CD4-positive, alpha-beta T cell treated with Interleukin-17A for 4 hours (primary cell): ENCODE results near the gene RIMKLB.

Experiments
- DNase-seq: peaks from one replicate; pipeline ENCODE4 v3.0.0-alpha.2; 2020; ENCODE audit warnings: mixed read lengths

The RIMKLB gene

GRCh38 chr12:8697476-8698131 lies at the start of gene RIMKLB:
TSS of gene RIMKLB (plus strand) at chr12:8697991. CDS start at chr12:8713867, 15,876 bp downstream.
- DNase-seq: peak; percentile 87

GRCh38 chr12:8648576-8649205 lies 49.1 kb upstream of the RIMKLB start:
- DNase-seq: peak; percentile 50

GRCh38 chr12:8655421-8655820 lies 42.4 kb upstream of the RIMKLB start:
- DNase-seq: no peak

- no peak for DNase-seq
Observed at GRCh38 chr12:8658346-8658745, 39.4 kb upstream of the RIMKLB start.

- DNase-seq: no peak
Observed at GRCh38 chr12:8661016-8661415, 36.8 kb upstream of the RIMKLB start.

- DNase-seq: no peak
Observed at GRCh38 chr12:8661751-8662150, 36.0 kb upstream of the RIMKLB start.

GRCh38 chr12:8662593-8662992 lies 35.2 kb upstream of the RIMKLB start, which contains the start of gene MFAP5:
TSS of gene MFAP5 (minus strand) at chr12:8662826. CDS start at chr12:8662104, 722 bp downstream.
- DNase-seq: no peak

- no peak for DNase-seq
Observed at GRCh38 chr12:8664228-8664913, 33.4 kb upstream of the RIMKLB start.

GRCh38 chr12:8665759-8666158 lies 32.0 kb upstream of the RIMKLB start:
- no peak for DNase-seq

- DNase-seq: no peak
Observed at GRCh38 chr12:8667270-8667669, 30.5 kb upstream of the RIMKLB start.

GRCh38 chr12:8668441-8668840 lies 29.4 kb upstream of the RIMKLB start:
- no peak for DNase-seq

- DNase-seq: no peak
Observed at GRCh38 chr12:8672381-8672780, 25.4 kb upstream of the RIMKLB start.

- no peak for DNase-seq
Observed at GRCh38 chr12:8675591-8676036, 22.2 kb upstream of the RIMKLB start.

- DNase-seq: no peak
Observed at GRCh38 chr12:8676651-8677050, 21.1 kb upstream of the RIMKLB start.

- no peak for DNase-seq
Observed at GRCh38 chr12:8677362-8677761, 20.4 kb upstream of the RIMKLB start.

- DNase-seq: no peak
Observed at GRCh38 chr12:8678661-8679111, 19.1 kb upstream of the RIMKLB start.

- DNase-seq: no peak
Observed at GRCh38 chr12:8680533-8680932, 17.3 kb upstream of the RIMKLB start.

- DNase-seq: no peak
Observed at GRCh38 chr12:8681129-8681884, 16.5 kb upstream of the RIMKLB start.

GRCh38 chr12:8685051-8685450 lies 12.7 kb upstream of the RIMKLB start:
- no peak for DNase-seq

GRCh38 chr12:8687846-8688601 lies 9.8 kb upstream of the RIMKLB start:
- DNase-seq: peak; percentile 8

- no peak for DNase-seq
Observed at GRCh38 chr12:8689681-8690080, 8.1 kb upstream of the RIMKLB start.

- DNase-seq: peak; percentile 27
Observed at GRCh38 chr12:8692573-8692972, 5.2 kb upstream of the RIMKLB start.
